Measurements from ENCODE around the gene EPC2.

DNA sequence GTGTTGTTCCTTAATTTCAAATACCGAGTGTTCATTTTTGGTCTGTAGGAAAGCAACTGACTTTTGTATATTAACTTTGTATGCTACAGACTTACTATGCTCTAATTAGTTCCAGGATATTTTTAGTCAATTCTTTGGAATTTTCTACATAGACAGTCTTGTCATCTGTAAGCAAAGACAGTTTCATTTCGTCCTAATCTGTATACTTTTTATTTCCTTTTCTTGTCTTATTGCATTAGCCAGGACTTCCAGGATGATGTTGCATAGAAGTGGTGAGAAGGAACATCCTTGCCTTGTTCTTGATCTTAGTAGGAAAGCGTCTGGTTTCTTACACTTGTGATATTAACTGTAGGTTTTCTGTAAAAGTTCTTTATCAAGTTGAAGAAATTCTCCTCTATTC is 56.5 kb downstream of the EPC2 start:
- TF ChIP-seq, protein P1, sequence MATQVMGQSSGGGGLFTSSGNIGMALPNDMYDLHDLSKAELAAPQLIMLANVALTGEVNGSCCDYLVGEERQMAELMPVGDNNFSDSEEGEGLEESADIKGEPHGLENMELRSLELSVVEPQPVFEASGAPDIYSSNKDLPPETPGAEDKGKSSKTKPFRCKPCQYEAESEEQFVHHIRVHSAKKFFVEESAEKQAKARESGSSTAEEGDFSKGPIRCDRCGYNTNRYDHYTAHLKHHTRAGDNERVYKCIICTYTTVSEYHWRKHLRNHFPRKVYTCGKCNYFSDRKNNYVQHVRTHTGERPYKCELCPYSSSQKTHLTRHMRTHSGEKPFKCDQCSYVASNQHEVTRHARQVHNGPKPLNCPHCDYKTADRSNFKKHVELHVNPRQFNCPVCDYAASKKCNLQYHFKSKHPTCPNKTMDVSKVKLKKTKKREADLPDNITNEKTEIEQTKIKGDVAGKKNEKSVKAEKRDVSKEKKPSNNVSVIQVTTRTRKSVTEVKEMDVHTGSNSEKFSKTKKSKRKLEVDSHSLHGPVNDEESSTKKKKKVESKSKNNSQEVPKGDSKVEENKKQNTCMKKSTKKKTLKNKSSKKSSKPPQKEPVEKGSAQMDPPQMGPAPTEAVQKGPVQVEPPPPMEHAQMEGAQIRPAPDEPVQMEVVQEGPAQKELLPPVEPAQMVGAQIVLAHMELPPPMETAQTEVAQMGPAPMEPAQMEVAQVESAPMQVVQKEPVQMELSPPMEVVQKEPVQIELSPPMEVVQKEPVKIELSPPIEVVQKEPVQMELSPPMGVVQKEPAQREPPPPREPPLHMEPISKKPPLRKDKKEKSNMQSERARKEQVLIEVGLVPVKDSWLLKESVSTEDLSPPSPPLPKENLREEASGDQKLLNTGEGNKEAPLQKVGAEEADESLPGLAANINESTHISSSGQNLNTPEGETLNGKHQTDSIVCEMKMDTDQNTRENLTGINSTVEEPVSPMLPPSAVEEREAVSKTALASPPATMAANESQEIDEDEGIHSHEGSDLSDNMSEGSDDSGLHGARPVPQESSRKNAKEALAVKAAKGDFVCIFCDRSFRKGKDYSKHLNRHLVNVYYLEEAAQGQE (IDR thresholded peaks at IDR 0.05; ENCODE audit: insufficient read depth in 1 of 2, low read depth in 2 of 2, low read length in 2 of 2) = no peak
- no peak for TF ChIP-seq SIN3A (IDR thresholded peaks at IDR 0.05; ENCODE audit: borderline replicate concordance, insufficient read depth, low read length)
- TF ChIP-seq POLR2AphosphoS5 (IDR thresholded peaks at IDR 0.05; ENCODE audit: low read depth, low read length) = no peak

All from PFSK-1 (cell line).